Uterus (tissue), 2 donors: ENCODE data around the gene TSEN34.
"Not testable (repeated sequence)": the region's sequence is repeated elsewhere in the genome, so short reads cannot be mapped to it uniquely, and the experiment has no call there.

Experiments used
- POLR2A ChIP-seq, 2 donors: fragments of 450-650 bp; IDR thresholded peaks; one replicate each; pipeline ENCODE4 v1.6.1; 2016; ENCODE audit warnings: antibody characterized with exemption in 2 of 2, mild to moderate bottlenecking in 1 of 2, moderate library complexity in 1 of 2
- TF ChIP-seq, protein P1 (sequence below), 4 experiments: fragments of 200-600 bp in 2 of 4; fragments of 450-650 bp in 2 of 4; sonication (generic) in 2 of 4; IDR thresholded peaks; one replicate each; pipeline ENCODE4 v1.5.1; 2016 to 2019; ENCODE audit warnings: antibody characterized with exemption in 4 of 4, mild to moderate bottlenecking in 2 of 4, moderate library complexity in 1 of 4

- TF ChIP-seq POLR2A (IDR thresholded peaks at IDR 0.05) = not testable (repeated sequence)
- TF ChIP-seq, protein P1, sequence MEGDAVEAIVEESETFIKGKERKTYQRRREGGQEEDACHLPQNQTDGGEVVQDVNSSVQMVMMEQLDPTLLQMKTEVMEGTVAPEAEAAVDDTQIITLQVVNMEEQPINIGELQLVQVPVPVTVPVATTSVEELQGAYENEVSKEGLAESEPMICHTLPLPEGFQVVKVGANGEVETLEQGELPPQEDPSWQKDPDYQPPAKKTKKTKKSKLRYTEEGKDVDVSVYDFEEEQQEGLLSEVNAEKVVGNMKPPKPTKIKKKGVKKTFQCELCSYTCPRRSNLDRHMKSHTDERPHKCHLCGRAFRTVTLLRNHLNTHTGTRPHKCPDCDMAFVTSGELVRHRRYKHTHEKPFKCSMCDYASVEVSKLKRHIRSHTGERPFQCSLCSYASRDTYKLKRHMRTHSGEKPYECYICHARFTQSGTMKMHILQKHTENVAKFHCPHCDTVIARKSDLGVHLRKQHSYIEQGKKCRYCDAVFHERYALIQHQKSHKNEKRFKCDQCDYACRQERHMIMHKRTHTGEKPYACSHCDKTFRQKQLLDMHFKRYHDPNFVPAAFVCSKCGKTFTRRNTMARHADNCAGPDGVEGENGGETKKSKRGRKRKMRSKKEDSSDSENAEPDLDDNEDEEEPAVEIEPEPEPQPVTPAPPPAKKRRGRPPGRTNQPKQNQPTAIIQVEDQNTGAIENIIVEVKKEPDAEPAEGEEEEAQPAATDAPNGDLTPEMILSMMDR (IDR thresholded peaks at IDR 0.05) = not testable (repeated sequence)
These were observed 30.8 kb downstream of the TSEN34 start for GRCh38 chr19:54221947-54222346.
